Anterior cingulate cortex (tissue), 58 donors: ENCODE data around the gene RABEPK.
"Not testable (repeated sequence)": the region's sequence is repeated elsewhere in the genome, so short reads cannot be mapped to it uniquely, and the experiment has no call there.

Experiments used
- DNase-seq, 58 donors: peaks; one replicate each; lab custom pipeline; 2025; lab: John Stamatoyannopoulos, UW

Gene RABEPK, protein sequence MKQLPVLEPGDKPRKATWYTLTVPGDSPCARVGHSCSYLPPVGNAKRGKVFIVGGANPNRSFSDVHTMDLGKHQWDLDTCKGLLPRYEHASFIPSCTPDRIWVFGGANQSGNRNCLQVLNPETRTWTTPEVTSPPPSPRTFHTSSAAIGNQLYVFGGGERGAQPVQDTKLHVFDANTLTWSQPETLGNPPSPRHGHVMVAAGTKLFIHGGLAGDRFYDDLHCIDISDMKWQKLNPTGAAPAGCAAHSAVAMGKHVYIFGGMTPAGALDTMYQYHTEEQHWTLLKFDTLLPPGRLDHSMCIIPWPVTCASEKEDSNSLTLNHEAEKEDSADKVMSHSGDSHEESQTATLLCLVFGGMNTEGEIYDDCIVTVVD

GRCh38 chr9:125200216-125201047 lies at the start of gene RABEPK:
RABEPK (plus strand) TSS chr9:125200542; CDS start chr9:125203014, 2,472 bp downstream.
- peak; percentile 41 to 94 (median 83) for DNase-seq

- DNase-seq = peak in 2 of 58 donors; percentile 9 to 30
These were observed 48.6 kb upstream of the RABEPK start for GRCh38 chr9:125151730-125152129.

GRCh38 chr9:125153712-125154367 lies 46.5 kb upstream of the RABEPK start:
- DNase-seq = no peak

DNA sequence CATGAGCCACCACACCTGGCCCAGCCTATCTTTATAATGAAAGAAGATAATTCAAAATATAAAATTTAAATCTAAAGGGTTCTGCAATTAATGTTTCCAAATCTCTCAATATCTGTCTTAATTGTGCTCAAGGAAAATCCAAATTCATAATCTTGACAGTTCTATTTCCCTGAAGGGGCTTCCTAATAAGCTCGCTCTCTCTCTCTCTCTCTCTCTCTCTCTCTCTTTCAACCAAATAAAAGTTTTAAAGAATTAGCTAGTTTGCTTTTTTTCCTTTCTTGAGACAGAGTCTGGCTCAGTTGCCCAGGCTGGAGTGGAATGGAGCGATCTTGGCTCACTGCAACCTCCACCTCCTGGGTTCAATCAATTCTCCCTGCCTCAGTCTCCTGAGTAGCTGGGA lies 43.8 kb upstream of the RABEPK start:
- DNase-seq = no peak

DNA sequence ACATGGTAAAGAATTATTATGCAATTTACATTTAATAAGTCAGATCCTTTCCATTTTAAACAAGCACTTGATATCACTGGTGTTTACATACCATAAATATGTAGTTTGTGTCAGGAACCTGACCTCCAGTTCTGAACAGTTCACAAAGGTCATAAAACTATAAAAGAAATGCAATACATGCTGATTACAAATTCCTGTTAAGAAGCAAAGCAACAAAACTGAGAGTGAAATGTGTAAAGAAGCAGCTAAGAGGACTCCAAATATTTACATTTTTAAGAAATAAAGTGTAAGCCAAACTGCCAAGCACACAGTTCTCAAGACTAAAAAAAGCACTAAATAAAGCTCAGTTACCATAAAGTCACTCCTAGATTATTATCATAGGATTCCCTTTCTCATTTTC lies 39.6 kb upstream of the RABEPK start:
- DNase-seq = no peak

DNA sequence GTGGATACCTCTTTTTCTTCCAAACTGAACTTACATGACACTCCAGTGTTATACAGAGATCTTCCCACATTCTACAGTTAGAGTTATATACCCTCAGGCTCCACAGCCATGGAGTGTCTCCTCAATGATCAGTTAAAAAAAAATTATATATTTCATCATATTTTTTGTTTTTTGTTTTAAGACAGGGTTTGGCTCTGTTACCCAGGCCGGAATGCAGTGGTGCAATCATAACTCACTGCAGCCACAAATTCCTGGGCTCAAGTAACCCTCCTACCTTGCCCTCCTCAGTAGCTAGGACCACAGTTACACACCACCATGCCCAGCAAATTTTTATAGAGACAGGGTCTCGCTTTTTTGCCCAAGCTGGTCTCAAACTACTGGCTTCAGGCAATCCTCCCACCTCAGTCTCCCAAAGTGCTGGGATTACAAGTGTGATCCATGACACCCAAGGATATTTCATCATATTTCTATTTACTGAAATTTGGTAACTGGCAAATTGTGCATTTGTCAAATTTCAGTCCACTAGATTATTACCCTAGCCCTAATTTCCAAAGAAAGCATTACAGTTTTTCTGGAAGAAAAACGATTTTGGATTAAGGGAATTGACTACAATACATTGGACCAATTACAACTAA lies 38.9 kb upstream of the RABEPK start:
- no peak for DNase-seq

DNA sequence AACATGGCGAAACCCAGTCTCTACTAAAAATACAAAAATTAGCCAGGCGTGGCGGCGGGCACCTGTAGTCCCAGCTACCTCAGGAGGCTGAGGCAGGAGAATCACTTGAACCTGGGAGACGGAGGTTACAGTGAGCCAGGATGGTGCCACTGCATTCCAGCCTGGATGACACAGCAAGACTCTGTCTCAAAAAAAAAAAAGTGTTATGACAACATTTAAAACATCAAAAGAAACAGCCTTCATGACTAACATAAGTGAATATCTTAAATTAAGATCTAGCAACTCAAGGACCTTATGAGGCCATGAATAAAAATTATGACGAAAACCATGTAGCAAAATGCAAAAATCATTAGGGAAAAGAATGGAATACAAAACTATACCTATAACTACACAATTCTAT lies 37.5 kb upstream of the RABEPK start:
- DNase-seq = not testable (repeated sequence)

- DNase-seq = no peak
These were observed 33.6 kb upstream of the RABEPK start for GRCh38 chr9:125166762-125167161.

DNA sequence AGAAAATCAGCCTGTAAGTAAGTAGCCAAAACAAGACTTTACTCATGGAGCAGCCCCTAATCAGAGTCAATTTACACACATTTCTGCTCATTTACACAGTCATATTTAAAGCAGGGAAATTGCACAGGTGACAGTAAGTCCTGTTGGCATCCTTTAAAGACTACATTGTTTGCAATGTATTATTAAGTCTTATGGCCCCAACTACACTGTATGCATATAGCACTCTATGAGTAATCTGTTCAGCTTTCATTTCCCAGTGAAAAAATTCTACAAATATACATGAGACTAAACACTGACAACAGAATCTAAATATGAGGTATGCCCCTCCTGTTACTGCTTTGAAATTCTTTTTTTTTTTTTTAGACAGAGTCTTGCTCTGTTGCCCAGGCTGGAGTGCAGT lies 30.4 kb upstream of the RABEPK start:
- no peak for DNase-seq

DNA sequence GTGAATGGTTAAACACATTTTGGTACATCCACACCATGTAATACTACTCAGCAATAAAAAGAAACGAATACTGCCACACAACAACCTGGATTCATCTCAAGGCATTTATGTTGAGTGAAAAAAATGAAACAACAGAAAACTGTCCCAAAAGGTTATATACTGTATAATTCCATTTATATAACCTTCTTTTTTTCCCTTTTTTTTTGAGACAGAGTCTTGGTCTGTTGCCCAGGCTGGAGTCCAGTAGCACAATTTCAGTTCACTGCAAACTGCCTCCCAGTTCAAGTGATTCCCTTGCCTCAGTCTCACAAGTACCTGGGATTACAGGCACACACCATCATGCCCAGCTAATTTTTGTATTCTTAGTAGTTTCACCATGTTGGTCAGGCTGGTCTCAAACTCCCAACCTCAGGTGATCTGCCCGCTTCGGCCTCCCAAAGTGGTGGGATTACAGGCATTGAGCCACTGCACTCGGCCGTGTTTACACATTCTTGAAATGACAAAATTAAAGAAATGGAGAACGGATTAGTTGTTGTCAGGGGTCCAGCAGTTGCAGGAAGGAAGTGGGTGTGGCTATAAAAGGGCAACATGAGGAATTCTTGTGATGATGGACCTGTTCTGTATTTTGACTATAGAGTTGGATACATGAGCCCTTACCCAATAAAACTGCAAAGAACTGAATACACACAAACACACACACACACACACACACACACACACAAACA lies 28.1 kb upstream of the RABEPK start:
- no peak for DNase-seq

- no peak for DNase-seq
These were observed 23.7 kb upstream of the RABEPK start for GRCh38 chr9:125176636-125177035.

- DNase-seq = no peak
These were observed 22.5 kb upstream of the RABEPK start for GRCh38 chr9:125177888-125178287.

- not testable (repeated sequence) for DNase-seq
These were observed 20.6 kb upstream of the RABEPK start for GRCh38 chr9:125179776-125180175.

- DNase-seq = no peak
These were observed 19.5 kb upstream of the RABEPK start for GRCh38 chr9:125180876-125181275.

DNA sequence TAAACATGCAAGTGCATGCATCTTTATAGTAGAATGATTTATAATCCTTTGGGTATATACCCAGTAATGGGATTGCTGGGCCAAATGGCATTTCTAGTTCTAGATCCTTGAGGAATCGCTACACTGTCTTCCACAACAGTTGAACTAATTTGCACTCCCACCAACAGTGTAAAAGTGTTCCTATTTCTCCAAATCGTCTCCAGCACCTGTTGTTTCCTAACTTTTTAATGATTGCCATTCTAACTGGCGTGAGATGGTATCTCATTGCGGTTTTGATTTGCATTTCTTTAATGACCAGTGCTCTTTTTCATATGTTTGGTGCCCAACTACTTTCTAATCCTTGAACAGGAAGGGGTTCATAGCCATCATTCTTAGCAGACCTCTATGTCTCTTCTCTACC lies 18.6 kb upstream of the RABEPK start:
- not testable (repeated sequence) for DNase-seq

DNA sequence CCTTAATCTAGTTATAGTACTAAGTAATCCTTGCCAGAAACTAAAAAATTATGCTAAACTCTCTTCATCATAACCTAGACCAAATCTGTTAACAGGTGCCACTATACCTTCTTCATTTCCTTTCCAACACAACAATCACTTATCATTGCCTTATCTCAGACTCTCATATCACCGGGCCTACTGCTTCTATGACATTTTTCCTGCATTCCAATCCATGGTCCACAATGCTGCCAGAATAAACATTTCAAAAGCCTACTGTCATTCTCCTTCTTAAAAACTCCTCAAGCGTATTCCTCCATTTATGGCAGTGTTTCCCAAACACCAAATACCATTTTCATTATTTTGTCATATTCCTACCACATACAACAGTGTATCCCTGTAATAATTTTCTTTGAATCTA lies 17.3 kb upstream of the RABEPK start:
- no peak for DNase-seq

DNA sequence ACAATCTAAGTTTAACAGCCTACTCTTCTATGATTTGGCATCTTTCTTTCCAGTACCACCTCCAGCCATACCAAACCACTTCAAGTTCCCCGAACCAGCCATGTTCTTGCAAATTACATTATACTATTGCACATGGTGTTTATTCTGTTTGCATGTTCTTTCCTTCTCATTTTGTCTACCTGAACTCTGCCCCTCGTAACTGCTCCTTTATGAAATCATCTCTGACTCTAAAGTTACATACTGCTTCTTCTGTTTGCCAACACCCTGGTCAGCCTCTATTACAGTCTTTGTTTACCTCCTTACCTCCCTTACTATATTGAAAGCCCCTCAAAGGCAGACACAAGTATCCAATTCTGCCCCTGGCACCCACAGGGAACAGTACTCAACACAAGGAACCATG lies 16.8 kb upstream of the RABEPK start:
- DNase-seq = no peak

- peak in 6 of 58 donors; percentile 23 to 51 (median 38) for DNase-seq
These were observed 11.4 kb upstream of the RABEPK start for GRCh38 chr9:125189011-125189360.

DNA sequence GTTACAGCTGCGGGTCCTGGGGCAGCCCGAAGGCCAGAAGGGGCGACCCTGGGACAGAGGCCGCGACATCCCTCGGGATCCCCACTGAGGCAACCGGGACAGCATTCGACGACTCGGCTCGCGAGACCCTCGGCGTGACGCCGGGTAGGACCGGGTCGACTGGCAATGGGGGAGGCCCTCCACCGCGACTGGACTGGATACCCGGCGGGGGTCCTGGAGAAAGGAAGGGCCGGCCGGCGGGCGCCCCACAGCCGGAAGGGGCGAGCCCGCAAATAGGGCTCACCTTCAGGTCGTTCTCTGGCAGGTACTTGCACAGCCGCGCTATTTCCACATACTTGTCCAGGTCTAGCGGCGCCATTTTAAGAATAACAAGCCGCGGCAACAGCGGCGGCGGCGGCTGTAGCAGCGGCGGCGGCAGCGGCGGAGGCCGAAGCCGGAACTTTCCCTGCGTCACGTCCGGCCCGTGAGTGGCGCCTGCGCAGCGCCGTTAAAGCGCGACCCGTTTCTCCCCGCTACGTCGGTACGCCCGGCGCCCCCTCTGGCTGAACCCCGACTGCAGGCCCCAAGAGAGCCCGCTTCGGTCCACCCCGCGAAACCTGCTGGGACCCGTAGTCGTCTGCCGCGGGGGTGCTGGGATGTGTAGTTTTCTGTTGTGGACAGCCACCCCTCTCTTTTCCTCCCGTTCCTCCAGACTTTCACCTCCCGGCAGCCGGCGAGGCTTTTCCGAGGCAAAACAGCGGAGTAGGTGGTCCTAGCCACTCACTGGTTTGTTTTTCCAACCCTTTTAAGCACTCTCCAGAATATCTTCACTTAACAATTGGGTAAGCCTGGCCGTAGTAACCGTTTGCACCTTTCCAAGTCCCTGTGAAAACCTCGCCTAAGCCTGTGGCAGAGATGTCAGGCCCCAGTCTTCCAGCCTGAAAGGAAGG lies 10.7 kb upstream of the RABEPK start, which contains the start of gene PPP6C:
Gene PPP6C, minus strand, starts transcription at position 443 of the 929 bp plus-strand sequence. Its CDS starts 85 bp downstream, at position 358.
- peak; percentile 81 to 98 (median 96) for DNase-seq
